Cardiac muscle cell (in vitro differentiated cells and primary cell): Measurements from ENCODE around the gene GALNT18. TPM values are rescaled to one million over a fixed set of nuclear protein-coding genes. Genes with fewer than 3 reads are reported as not detected.

ENCODE experiments used
- DNase-seq, 2 donors: peaks; one replicate each; pipeline versions ENCODE4 v3.0.0 to v3.0.0-alpha.2; 2010 to 2017; ENCODE audit warnings: low read depth in 1 of 2, low spot score in 1 of 2
- H3K27ac ChIP-seq: fragments of 200-600 bp; sonication (generic); 2 replicates; pipeline ENCODE4 v1.5.1; 2016
- H3K27me3 ChIP-seq: fragments of 200-600 bp; sonication (generic); 2 replicates; pipeline ENCODE4 v1.6.0; 2016; ENCODE audit warnings: control low read depth
- H3K36me3 ChIP-seq: fragments of 200-600 bp; sonication (generic); 2 replicates; pipeline ENCODE4 v1.5.1; 2016; ENCODE audit warnings: control low read depth
- H3K4me1 ChIP-seq: fragments of 200-600 bp; sonication (generic); 2 replicates; pipeline ENCODE4 v1.8.1; 2017; ENCODE audit warnings: low read depth, mild to moderate bottlenecking, mixed run types
- H3K4me3 ChIP-seq: fragments of 200-600 bp; sonication (generic); 2 replicates; pipeline ENCODE4 v1.5.1; 2016; ENCODE audit warnings: mild to moderate bottlenecking
- H3K9me3 ChIP-seq: fragments of 200-600 bp; sonication (generic); 2 replicates; pipeline ENCODE4 v1.5.1; 2017; ENCODE audit warnings: low read depth, mild to moderate bottlenecking, control low read depth
- polyA plus RNA-seq: library from polyadenylated mRNA; unstranded; fragments of >200 nt; fragmentation: Nextera tagmentation; extraction: Ambion mirVana; gene quantifications from 2 replicates; pipeline ENCODE4 v1.2.1, GENCODE V29; 2016
- total RNA-seq: library from RNA; depleted of rRNA; stranded (reverse); fragments of >200 nt; gene quantifications from 2 replicates; pipeline ENCODE4 v1.2.3, GENCODE V29; 2016
- TF ChIP-seq, protein P1 (sequence below): IDR thresholded peaks from 2 replicates; pipeline ENCODE4 v1.5.1; 2012; ENCODE audit warnings: low read depth, mild to moderate bottlenecking, low read length

GALNT18 gene
- total and polyA plus RNA-seq, 2 experiments from 2014 or later: 2.1 to 2.2 TPM

DNA sequence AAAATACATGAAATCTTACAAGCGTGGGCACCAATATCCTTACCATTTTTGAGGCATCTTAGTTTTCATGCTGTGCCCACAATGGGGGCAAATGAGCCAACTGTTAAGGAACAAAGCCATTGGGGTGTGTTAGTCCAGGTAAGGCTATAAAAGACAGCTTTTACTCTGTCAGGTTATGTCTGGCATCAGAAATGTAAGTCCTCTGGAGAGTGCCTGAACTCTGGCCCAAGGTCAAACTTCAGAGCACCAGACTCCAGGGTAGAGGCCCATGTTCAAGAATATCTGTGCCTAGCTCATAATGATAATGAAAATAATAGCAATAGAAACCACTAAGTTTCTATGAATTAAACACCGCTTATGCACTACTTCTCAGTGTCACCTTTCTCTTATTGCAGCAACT lies 374.2 kb downstream of the GALNT18 start:
- H3K27me3 ChIP-seq: peaks cover 21% of the 10 kb centered on the region
- TF ChIP-seq, protein P1, sequence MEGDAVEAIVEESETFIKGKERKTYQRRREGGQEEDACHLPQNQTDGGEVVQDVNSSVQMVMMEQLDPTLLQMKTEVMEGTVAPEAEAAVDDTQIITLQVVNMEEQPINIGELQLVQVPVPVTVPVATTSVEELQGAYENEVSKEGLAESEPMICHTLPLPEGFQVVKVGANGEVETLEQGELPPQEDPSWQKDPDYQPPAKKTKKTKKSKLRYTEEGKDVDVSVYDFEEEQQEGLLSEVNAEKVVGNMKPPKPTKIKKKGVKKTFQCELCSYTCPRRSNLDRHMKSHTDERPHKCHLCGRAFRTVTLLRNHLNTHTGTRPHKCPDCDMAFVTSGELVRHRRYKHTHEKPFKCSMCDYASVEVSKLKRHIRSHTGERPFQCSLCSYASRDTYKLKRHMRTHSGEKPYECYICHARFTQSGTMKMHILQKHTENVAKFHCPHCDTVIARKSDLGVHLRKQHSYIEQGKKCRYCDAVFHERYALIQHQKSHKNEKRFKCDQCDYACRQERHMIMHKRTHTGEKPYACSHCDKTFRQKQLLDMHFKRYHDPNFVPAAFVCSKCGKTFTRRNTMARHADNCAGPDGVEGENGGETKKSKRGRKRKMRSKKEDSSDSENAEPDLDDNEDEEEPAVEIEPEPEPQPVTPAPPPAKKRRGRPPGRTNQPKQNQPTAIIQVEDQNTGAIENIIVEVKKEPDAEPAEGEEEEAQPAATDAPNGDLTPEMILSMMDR: no peak
- no peak overlapping the region for H3K27ac ChIP-seq
- no peaks in the 10 kb centered on the region for H3K9me3 ChIP-seq
- no peaks in the 10 kb centered on the region for H3K36me3 ChIP-seq
- H3K4me3 ChIP-seq: no peak overlapping the region
- DNase-seq: no peak
- no peaks in the 10 kb centered on the region for H3K4me1 ChIP-seq

DNA sequence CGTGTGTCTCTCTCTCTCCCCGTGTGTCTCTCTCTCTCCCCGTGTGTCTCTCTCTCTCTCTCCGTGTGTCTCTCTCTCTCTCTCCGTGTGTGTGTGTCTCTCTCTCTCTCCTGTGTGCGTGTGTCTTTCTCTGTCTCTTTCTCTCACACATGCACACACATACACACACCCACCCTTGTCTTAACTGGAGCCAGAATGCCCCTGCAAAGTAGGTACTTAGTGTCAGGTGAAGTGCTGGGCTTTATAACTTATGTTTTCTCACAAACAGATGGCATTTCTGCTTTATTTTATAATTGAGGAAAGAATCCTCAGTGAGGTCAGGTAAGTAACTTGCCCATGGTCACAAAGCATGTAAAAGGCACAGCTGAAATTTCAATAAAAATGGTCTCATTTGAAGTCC lies 374.7 kb downstream of the GALNT18 start:
- no peak overlapping the region for H3K4me3 ChIP-seq
- peaks cover 21% of the 10 kb centered on the region for H3K27me3 ChIP-seq
- DNase-seq: peak in 1 of 2 donors; percentile 26
- H3K36me3 ChIP-seq: no peaks in the 10 kb centered on the region
- TF ChIP-seq, protein P1: no peak
- H3K4me1 ChIP-seq: no peaks in the 10 kb centered on the region
- H3K9me3 ChIP-seq: no peaks in the 10 kb centered on the region
- H3K27ac ChIP-seq: no peak overlapping the region

- Histone ChIP-seq H3K36me3 (no peaks in the 10 kb centered on the region), H3K4me3 (no peak overlapping the region), H3K4me1 (no peaks in the 10 kb centered on the region), H3K27ac (no peak overlapping the region), H3K27me3 (peaks cover 12% of the 10 kb centered on the region), H3K9me3 (no peaks in the 10 kb centered on the region)
- TF ChIP-seq, protein P1: no peak
- DNase-seq: no peak
Observed at GRCh38 chr11:11246166-11246565, 375.6 kb downstream of the GALNT18 start.

- Histone ChIP-seq H3K36me3 (no peaks in the 10 kb centered on the region), H3K27me3 (peaks cover 5% of the 10 kb centered on the region), H3K4me3 (no peak overlapping the region), H3K9me3 (no peaks in the 10 kb centered on the region), H3K4me1 (no peaks in the 10 kb centered on the region), H3K27ac (no peak overlapping the region)
- DNase-seq: no peak
- TF ChIP-seq, protein P1: no peak
Observed at GRCh38 chr11:11245453-11245852, 376.4 kb downstream of the GALNT18 start.

DNA sequence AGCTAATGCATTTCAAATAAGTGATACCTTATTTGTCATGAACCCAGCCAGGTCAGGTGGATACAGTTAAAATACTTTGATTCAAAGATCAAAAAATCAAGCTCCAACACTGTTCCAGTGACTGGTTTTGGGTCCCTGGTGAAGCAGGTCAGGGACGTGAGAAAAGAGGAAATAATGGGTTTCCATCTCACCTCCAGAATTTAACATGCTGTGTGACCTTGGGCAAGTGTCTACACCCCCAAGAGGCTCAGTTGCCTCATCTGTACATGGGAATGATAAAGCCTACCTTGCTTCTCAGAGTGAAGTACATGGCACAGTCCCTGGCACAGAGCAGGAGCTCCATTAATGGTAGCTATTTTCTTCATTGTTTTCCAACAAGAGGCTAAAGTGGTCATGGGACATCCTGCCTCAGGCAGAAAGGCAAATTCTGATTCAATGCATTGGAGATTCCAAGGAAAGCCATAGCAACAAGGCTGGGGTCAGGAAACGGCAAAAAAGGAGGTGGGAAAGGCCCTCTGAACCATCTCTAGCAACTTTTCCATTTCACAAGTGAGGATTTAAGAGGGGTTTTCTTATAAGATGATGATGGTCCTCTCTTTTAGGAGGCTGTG lies 377.2 kb downstream of the GALNT18 start:
- Histone ChIP-seq H3K27me3 (peaks cover 3% of the 10 kb centered on the region), H3K36me3 (no peaks in the 10 kb centered on the region), H3K4me1 (no peaks in the 10 kb centered on the region), H3K27ac (no peak overlapping the region), H3K4me3 (no peak overlapping the region), H3K9me3 (no peaks in the 10 kb centered on the region)
- TF ChIP-seq, protein P1: no peak
- no peak for DNase-seq
